OCI-LY3 (cell line): ENCODE data around the gene HSPG2.
"Not testable (repeated sequence)": the region's sequence is repeated elsewhere in the genome, so short reads cannot be mapped to it uniquely, and the experiment has no call there.

Experiments
- H2AFZ ChIP-seq: fragments of 200-600, 300-600 bp; shearing (Covaris generic); 2 replicates; pipeline ENCODE4 v1.6.0; 2014; ENCODE audit warnings: antibody characterized with exemption, low read depth, low read length
- H3K27ac ChIP-seq: fragments of 200-600, 300-600 bp; sonication (generic); 2 replicates; pipeline ENCODE4 v1.5.1; 2014; ENCODE audit warnings: mild to moderate bottlenecking, low read length, moderate library complexity, mixed read lengths
- H3K27me3 ChIP-seq: fragments of 200-600, 300-600 bp; sonication (generic); 2 replicates; pipeline ENCODE4 v1.6.1; 2014; ENCODE audit warnings: low read depth, low read length, mixed read lengths
- H3K36me3 ChIP-seq: fragments of 200-600, 300-600 bp; sonication (generic); replicated peaks from 2 replicates; pipeline ENCODE3; 2014; ENCODE audit warnings: low read depth, low read length, mixed read lengths
- H3K4me1 ChIP-seq: fragments of 300-600, 200-600 bp; sonication (generic); 2 replicates; pipeline ENCODE4 v1.6.1; 2014; ENCODE audit warnings: low read length, mixed read lengths
- H3K4me2 ChIP-seq: fragments of 200-600, 300-600 bp; sonication (generic); 2 replicates; pipeline ENCODE4 v1.6.1; 2014; ENCODE audit warnings: low read length, mixed read lengths
- H3K4me3 ChIP-seq: fragments of 300-600, 200-600 bp; sonication (generic); 2 replicates; pipeline ENCODE4 v1.5.1; 2014; ENCODE audit warnings: antibody characterized with exemption, mild to moderate bottlenecking, low read length, moderate library complexity
- H3K79me2 ChIP-seq: fragments of 300-600, 200-600 bp; shearing (Covaris generic); 2 replicates; pipeline ENCODE4 v1.6.1; 2014; ENCODE audit warnings: mild to moderate bottlenecking, low read length, mixed read lengths
- H3K9ac ChIP-seq: fragments of 300-600, 200-600 bp; shearing (Covaris generic); 2 replicates; pipeline ENCODE4 v1.6.0; 2014; ENCODE audit warnings: mild to moderate bottlenecking, low read length, moderate library complexity
- H3K9me3 ChIP-seq: fragments of 200-600, 300-600 bp; shearing (Covaris generic); 2 replicates; pipeline ENCODE4 v1.6.1; 2014; ENCODE audit warnings: low read length, mixed read lengths; ENCODE audit not compliant: insufficient read depth
- H4K20me1 ChIP-seq: fragments of 200-600, 300-600 bp; sonication (generic); 2 replicates; pipeline ENCODE4 v1.6.1; 2016; ENCODE audit warnings: low read length, mixed read lengths; ENCODE audit not compliant: insufficient read depth
- EZH2phosphoT487 ChIP-seq: fragments of 200-600 bp; shearing (Covaris generic); IDR thresholded peaks from 2 replicates; pipeline ENCODE4 v1.6.1; 2018; ENCODE audit warnings: antibody characterized with exemption, mixed run types, low read depth
- TF ChIP-seq, protein P1 (sequence below): fragments of 200-600, 300-600 bp; sonication (generic); IDR thresholded peaks from 2 replicates; pipeline ENCODE4 v1.5.1; 2014; ENCODE audit warnings: antibody characterized with exemption, low read length, low read depth

Gene HSPG2

DNA sequence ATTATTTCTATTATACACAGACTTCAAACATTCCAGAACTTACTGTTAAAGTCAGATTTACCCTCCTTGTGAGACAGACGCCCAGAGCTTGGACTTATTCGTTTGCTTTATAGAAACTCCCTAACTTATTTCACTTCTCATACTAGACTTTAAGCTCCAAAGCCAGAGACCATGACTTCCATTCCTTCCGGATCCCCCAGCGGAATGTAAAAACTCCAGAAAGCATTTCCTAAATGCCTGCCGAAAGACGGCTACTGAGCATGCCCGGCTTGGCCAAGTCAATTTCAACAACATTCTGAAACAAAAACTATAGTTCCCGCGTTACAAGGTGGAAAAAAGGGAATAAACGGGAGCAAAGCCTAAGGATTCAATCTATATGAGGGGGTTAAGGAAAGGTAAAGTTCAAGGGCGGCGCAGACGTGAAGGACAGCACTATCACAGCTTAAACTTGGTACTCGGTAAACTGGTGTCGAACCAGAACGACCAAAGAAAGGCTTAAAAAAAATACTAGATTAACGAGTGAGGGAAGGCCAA lies 155.2 kb downstream of the HSPG2 start:
- H4K20me1 ChIP-seq = peaks cover 25% of the 10 kb centered on the region
- TF ChIP-seq EZH2phosphoT487 = no peak
- TF ChIP-seq, protein P1, sequence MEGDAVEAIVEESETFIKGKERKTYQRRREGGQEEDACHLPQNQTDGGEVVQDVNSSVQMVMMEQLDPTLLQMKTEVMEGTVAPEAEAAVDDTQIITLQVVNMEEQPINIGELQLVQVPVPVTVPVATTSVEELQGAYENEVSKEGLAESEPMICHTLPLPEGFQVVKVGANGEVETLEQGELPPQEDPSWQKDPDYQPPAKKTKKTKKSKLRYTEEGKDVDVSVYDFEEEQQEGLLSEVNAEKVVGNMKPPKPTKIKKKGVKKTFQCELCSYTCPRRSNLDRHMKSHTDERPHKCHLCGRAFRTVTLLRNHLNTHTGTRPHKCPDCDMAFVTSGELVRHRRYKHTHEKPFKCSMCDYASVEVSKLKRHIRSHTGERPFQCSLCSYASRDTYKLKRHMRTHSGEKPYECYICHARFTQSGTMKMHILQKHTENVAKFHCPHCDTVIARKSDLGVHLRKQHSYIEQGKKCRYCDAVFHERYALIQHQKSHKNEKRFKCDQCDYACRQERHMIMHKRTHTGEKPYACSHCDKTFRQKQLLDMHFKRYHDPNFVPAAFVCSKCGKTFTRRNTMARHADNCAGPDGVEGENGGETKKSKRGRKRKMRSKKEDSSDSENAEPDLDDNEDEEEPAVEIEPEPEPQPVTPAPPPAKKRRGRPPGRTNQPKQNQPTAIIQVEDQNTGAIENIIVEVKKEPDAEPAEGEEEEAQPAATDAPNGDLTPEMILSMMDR = no peak
- no peaks in the 10 kb centered on the region for H3K9me3 ChIP-seq
- no peaks in the 10 kb centered on the region for H3K27me3 ChIP-seq
- peak overlapping the region; percentile 68 for H3K4me2 ChIP-seq
- H3K4me3 ChIP-seq = peak overlapping the region; percentile 100
- H3K4me1 ChIP-seq = peaks cover 14% of the 10 kb centered on the region
- peaks cover 4% of the 10 kb centered on the region for H3K36me3 ChIP-seq
- H3K9ac ChIP-seq = peak overlapping the region; percentile 100
- H3K79me2 ChIP-seq = peaks cover 61% of the 10 kb centered on the region
- H3K27ac ChIP-seq = peak overlapping the region; percentile 100
- no peak overlapping the region for H2AFZ ChIP-seq

DNA sequence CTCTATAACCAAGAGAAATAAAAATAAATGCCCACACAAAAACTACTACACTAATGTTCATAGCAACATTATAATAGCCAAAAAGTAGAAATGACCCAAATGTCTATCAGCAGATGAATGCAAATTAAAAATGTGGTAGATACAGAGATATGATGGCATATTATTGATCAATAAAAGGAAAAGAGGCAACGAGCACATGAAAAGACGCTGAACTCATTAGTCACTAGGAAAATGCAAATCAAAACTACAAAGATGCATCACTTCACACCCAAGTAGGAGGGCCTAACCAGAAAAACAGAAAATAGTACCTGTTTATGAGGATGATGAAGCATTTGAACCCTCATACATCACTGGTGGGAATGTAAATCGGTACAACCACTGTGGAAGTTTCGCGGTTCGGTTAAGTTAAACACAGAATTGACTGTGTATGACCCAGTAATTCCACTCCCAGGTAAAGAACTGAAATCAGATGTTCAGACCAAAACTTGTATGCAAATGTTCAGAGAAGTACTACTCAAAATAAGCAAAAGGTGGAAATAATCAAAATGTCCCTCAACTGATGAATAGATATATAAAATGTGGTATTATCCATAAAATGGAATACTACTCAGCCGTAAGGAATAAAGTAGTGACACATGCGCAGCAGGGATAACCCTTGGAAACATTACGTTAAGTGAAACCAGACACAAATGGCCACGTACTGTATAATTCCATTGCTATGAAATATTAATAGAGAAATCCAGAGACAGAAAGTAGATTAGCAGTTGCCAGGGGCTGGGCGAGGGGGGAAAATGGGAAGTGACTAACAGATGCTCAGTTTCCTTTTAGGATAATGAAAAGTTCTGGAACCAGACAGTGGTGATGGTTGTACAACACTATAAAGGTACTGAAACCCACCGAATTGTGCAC lies 157.2 kb downstream of the HSPG2 start:
- H3K9me3 ChIP-seq = no peaks in the 10 kb centered on the region
- peaks cover 81% of the 10 kb centered on the region for H3K79me2 ChIP-seq
- H3K4me2 ChIP-seq = peak overlapping the region; percentile 66
- H3K9ac ChIP-seq = peak overlapping the region; percentile 57; the same call in 1 of the 2 replicates
- H3K27me3 ChIP-seq = no peaks in the 10 kb centered on the region
- TF ChIP-seq EZH2phosphoT487 = no peak
- TF ChIP-seq, protein P1 = no peak
- H4K20me1 ChIP-seq = peaks cover 44% of the 10 kb centered on the region
- H2AFZ ChIP-seq = no peak overlapping the region
- peak overlapping the region; percentile 86 for H3K27ac ChIP-seq
- peaks cover 14% of the 10 kb centered on the region for H3K4me1 ChIP-seq
- H3K36me3 ChIP-seq = peaks cover 4% of the 10 kb centered on the region
- H3K4me3 ChIP-seq = peak overlapping the region; percentile 100

DNA sequence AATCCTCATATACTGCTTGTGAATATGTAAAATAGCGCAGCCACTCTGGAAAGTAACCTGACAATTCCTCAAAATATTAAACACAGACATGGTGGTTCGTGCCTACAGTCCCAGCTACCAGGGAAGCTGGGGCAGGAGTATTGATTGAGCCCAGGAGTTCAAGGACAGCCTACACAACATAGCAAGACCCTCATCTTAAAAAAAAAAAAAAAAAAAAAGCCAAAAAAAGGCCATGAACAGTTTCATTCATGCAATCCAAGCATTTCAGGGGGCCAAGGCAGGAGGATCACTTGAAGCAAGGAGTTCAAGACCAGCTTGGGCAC lies 158.7 kb downstream of the HSPG2 start:
- no peak overlapping the region for H3K27ac ChIP-seq
- peaks cover 55% of the 10 kb centered on the region for H4K20me1 ChIP-seq
- H3K79me2 ChIP-seq = peaks cover 96% of the 10 kb centered on the region
- H3K9me3 ChIP-seq = no peaks in the 10 kb centered on the region
- H3K4me3 ChIP-seq = no peak overlapping the region
- no peaks in the 10 kb centered on the region for H3K27me3 ChIP-seq
- peaks cover 4% of the 10 kb centered on the region for H3K36me3 ChIP-seq
- H3K9ac ChIP-seq = no peak overlapping the region
- no peak overlapping the region for H2AFZ ChIP-seq
- no peak overlapping the region for H3K4me2 ChIP-seq
- H3K4me1 ChIP-seq = peaks cover 14% of the 10 kb centered on the region; the same call in 1 of the 2 replicates
- TF ChIP-seq, protein P1 = no peak
- TF ChIP-seq EZH2phosphoT487 = no peak

DNA sequence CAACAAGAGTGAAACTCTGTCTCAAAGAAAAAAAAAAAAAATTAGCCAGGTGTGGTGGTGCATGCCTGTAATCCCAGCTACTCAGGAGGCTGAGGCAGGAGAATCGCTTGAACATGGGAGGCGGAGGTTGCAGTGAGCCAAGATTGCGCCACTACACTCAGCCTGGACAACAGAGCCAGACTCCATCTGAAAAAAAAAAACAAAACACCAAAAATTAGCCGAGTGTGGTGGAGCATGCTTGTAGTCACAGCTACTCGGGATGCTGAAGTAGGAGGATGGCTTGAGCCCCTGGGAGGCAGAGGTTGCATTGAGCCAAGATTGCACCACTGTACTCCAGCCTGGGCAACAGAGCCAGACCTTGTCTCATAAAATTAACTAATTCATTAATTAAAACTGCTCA lies 160.2 kb downstream of the HSPG2 start:
- H3K36me3 ChIP-seq, H3K4me2 ChIP-seq, H3K27me3 ChIP-seq, H3K9ac ChIP-seq, H2AFZ ChIP-seq, H3K27ac ChIP-seq, H3K4me3 ChIP-seq, H3K9me3 ChIP-seq: not testable (repeated sequence)
- Histone ChIP-seq H3K4me1 (peaks cover 14% of the 10 kb centered on the region; the same call in 1 of the 2 replicates), H3K79me2 (peaks cover 100% of the 10 kb centered on the region), H4K20me1 (peaks cover 65% of the 10 kb centered on the region)
